D721Med (cell line): ENCODE data around the gene CTBP2.
"Not testable (repeated sequence)": the region's sequence is repeated elsewhere in the genome, so short reads cannot be mapped to it uniquely, and the experiment has no call there.

Experiments
- DNase-seq: peaks from one replicate; pipeline ENCODE4 v3.0.0; 2011; ENCODE audit warnings: low spot score; ENCODE audit not compliant: insufficient read length
- FAIRE-seq: peaks from 2 replicates; lab custom pipeline; 2011; peaks lifted over from hg19 to GRCh38; lab: Jason Lieb, UNC
- TF ChIP-seq, protein P1 (sequence below): IDR thresholded peaks from 2 replicates; pipeline ENCODE4 v1.5.1; 2012; ENCODE audit warnings: mild to moderate bottlenecking, control low read depth; ENCODE audit not compliant: insufficient read depth; ENCODE audit errors: missing control alignments

Gene CTBP2

GRCh38 chr10:125084614-125085257, 75.6 kb downstream of the CTBP2 start:
- FAIRE-seq (no peak), DNase-seq (no peak)
- TF ChIP-seq, protein P1, sequence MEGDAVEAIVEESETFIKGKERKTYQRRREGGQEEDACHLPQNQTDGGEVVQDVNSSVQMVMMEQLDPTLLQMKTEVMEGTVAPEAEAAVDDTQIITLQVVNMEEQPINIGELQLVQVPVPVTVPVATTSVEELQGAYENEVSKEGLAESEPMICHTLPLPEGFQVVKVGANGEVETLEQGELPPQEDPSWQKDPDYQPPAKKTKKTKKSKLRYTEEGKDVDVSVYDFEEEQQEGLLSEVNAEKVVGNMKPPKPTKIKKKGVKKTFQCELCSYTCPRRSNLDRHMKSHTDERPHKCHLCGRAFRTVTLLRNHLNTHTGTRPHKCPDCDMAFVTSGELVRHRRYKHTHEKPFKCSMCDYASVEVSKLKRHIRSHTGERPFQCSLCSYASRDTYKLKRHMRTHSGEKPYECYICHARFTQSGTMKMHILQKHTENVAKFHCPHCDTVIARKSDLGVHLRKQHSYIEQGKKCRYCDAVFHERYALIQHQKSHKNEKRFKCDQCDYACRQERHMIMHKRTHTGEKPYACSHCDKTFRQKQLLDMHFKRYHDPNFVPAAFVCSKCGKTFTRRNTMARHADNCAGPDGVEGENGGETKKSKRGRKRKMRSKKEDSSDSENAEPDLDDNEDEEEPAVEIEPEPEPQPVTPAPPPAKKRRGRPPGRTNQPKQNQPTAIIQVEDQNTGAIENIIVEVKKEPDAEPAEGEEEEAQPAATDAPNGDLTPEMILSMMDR, result no peak

DNA sequence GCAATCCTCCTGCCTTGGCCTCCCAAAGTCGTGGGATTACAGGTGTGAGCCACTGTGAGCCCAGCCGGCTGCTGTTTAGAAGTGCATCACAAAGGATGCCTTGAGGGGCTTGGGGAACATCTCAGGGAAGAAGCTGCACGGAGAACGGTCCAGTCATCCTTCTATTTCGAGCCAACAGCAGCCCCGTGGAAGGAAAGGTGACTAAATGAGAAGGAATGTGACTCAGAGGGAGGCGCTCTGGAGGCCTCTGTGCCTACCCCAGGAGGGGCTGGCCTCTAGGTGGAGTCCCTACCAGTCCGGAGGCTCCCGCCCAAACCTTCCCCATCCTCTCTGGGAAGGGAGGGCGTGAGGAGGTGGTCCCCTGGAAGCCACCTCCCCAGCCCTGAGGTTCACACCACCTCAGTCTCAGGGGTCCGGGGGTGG, 76.2 kb downstream of the CTBP2 start:
- DNase-seq, result no peak
- TF ChIP-seq, protein P1, result no peak
- FAIRE-seq, result no peak

- FAIRE-seq (no peak), DNase-seq (no peak)
- TF ChIP-seq, protein P1, result no peak
Observed at GRCh38 chr10:125083576-125083920, 76.8 kb downstream of the CTBP2 start.

GRCh38 chr10:125082881-125083575, 77.3 kb downstream of the CTBP2 start:
- TF ChIP-seq, protein P1, result no peak
- no peak for DNase-seq
- FAIRE-seq, result no peak

DNA sequence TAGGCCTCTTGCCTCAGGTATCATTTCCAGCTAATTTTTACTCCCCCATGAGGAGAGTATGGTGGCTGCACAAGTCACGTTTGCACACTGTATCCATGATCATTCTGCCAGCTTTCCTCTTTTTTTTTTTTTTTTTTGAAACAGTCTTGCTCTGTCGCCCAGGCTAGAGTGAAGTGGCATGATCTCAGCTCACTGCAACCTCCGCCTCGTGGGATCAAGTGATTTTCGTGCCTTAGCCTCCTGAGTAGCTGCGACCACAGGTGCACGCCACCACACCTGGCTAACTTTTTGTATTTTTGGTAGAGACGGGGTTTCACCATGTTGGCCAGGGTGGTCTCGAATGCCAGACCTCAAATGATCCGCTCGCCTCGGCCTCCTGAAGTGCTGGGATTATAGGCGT, 77.9 kb downstream of the CTBP2 start:
- FAIRE-seq, DNase-seq: not testable (repeated sequence)

- FAIRE-seq (no peak), DNase-seq (no peak)
- TF ChIP-seq, protein P1, result no peak
Observed at GRCh38 chr10:125081931-125082330, 78.4 kb downstream of the CTBP2 start.

- DNase-seq (no peak), FAIRE-seq (no peak)
- TF ChIP-seq, protein P1, result no peak
Observed at GRCh38 chr10:125080984-125081383, 79.4 kb downstream of the CTBP2 start.
